HepG2 (cell line): ENCODE measurements around the gene SERP1. TPM values are rescaled to one million over a fixed set of nuclear protein-coding genes. Genes with fewer than 3 reads are reported as not detected.

Source experiments
- CEBPB ChIP-seq: IDR thresholded peaks from 2 replicates; pipeline ENCODE4 v1.6.1; 2011; ENCODE audit warnings: low read depth, low read length, improper control_type of control experiment, borderline replicate concordance
- CHD2 ChIP-seq: IDR thresholded peaks from 2 replicates; pipeline ENCODE4 v1.6.1; 2011; ENCODE audit warnings: low read depth, low read length, improper control_type of control experiment
- FOSL1 ChIP-seq: sonication (generic); formaldehyde crosslinking; IDR thresholded peaks from 2 replicates; pipeline ENCODE4 v1.9.0; 2021; ENCODE audit warnings: missing genetic modification reagents, borderline replicate concordance
- HDAC1 ChIP-seq: sonication (generic); formaldehyde crosslinking; IDR thresholded peaks from 2 replicates; pipeline ENCODE4 v1.5.1; 2020; ENCODE audit warnings: mild to moderate bottlenecking, missing genetic modification reagents
- HNF4G ChIP-seq, 2 experiments: sonication (generic) in 1 of 2; formaldehyde crosslinking in 1 of 2; IDR thresholded peaks; 2 replicates each; pipeline versions ENCODE4 v1.4.0 to v1.6.1; 2011 to 2020; ENCODE audit warnings: borderline replicate concordance in 2 of 2, low read depth in 2 of 2, mild to moderate bottlenecking in 2 of 2, low read length in 1 of 2, missing genetic modification reagents in 1 of 2, moderate library complexity in 1 of 2
- KDM1A ChIP-seq: IDR thresholded peaks from 2 replicates; pipeline ENCODE4 v1.6.1; 2016; ENCODE audit warnings: missing compliant biosample characterization
- KLF11 ChIP-seq: IDR thresholded peaks from 2 replicates; pipeline ENCODE4 v1.6.1; 2016; ENCODE audit warnings: missing compliant biosample characterization
- MAZ ChIP-seq, 2 experiments: sonication (generic) in 1 of 2; formaldehyde crosslinking in 1 of 2; IDR thresholded peaks; 2 replicates each; pipeline versions ENCODE4 v1.5.0 to v1.6.1; 2012 to 2020; ENCODE audit warnings: low read depth in 2 of 2, mild to moderate bottlenecking in 2 of 2, borderline replicate concordance in 1 of 2, improper control_type of control experiment in 1 of 2, low read length in 1 of 2, missing genetic modification reagents in 1 of 2, moderate library complexity in 1 of 2
- MTA1 ChIP-seq: sonication (generic); formaldehyde crosslinking; IDR thresholded peaks from 2 replicates; pipeline ENCODE4 v1.4.0; 2020; ENCODE audit warnings: missing genetic modification reagents, mild to moderate bottlenecking, borderline replicate concordance
- PAX8 ChIP-seq: sonication (generic); formaldehyde crosslinking; IDR thresholded peaks from 2 replicates; pipeline ENCODE4 v1.8.0; 2022; ENCODE audit warnings: mild to moderate bottlenecking, missing genetic modification reagents, borderline replicate concordance
- PLRG1 ChIP-seq: fragments of 450-650 bp; conservative IDR thresholded peaks from 2 replicates; pipeline ENCODE4 v1.6.1; 2016
- SALL2 ChIP-seq: sonication (generic); formaldehyde crosslinking; IDR thresholded peaks from 2 replicates; pipeline ENCODE4 v1.8.1; 2023; ENCODE audit warnings: mild to moderate bottlenecking, missing genetic modification reagents, inconsistent platforms
- SATB2 ChIP-seq: sonication (generic); formaldehyde crosslinking; IDR thresholded peaks from 2 replicates; pipeline ENCODE4 v1.5.0; 2020; ENCODE audit warnings: missing genetic modification reagents
- SMAD1 ChIP-seq: sonication (generic); formaldehyde crosslinking; IDR thresholded peaks from 2 replicates; pipeline ENCODE4 v1.4.0; 2020; ENCODE audit warnings: missing genetic modification reagents, low read depth, mild to moderate bottlenecking, borderline replicate concordance
- SMARCE1 ChIP-seq: fragments of 450-650 bp; IDR thresholded peaks from 2 replicates; pipeline ENCODE4 v1.6.1; 2017; ENCODE audit warnings: borderline replicate concordance
- STAG1 ChIP-seq: sonication (generic); formaldehyde crosslinking; IDR thresholded peaks from 2 replicates; pipeline ENCODE4 v1.4.0; 2020; ENCODE audit warnings: missing genetic modification reagents
- TARDBP ChIP-seq: sonication (generic); formaldehyde crosslinking; IDR thresholded peaks from 2 replicates; pipeline ENCODE4 v1.8.0; 2022; ENCODE audit warnings: mild to moderate bottlenecking, missing genetic modification reagents
- ZKSCAN8 ChIP-seq: IDR thresholded peaks from 2 replicates; pipeline ENCODE4 v1.6.1; 2016; ENCODE audit warnings: borderline replicate concordance, missing genetic modification reagents, missing compliant biosample characterization
- ZNF143 ChIP-seq: sonication (generic); formaldehyde crosslinking; IDR thresholded peaks from 2 replicates; pipeline ENCODE4 v1.4.0; 2020; ENCODE audit warnings: missing genetic modification reagents
- ZNF274 ChIP-seq: sonication (generic); formaldehyde crosslinking; IDR thresholded peaks from 2 replicates; pipeline ENCODE4 v1.5.1; 2020; ENCODE audit warnings: mild to moderate bottlenecking, missing genetic modification reagents
- ZNF337 ChIP-seq: sonication (generic); formaldehyde crosslinking; IDR thresholded peaks from 2 replicates; pipeline ENCODE4 v1.5.1; 2020; ENCODE audit warnings: missing genetic modification reagents, low read depth, mild to moderate bottlenecking, borderline replicate concordance
- ZNF660 ChIP-seq: sonication (generic); formaldehyde crosslinking; IDR thresholded peaks from 2 replicates; pipeline ENCODE4 v1.5.1; 2020; ENCODE audit warnings: mild to moderate bottlenecking, low read depth, missing genetic modification reagents, borderline replicate concordance
- ZNF724P ChIP-seq: sonication (generic); formaldehyde crosslinking; IDR thresholded peaks from 2 replicates; pipeline ENCODE4 v1.8.0; 2022; ENCODE audit warnings: missing genetic modification reagents, borderline replicate concordance
- polyA plus RNA-seq, 8 experiments: library from polyadenylated mRNA; depleted of rRNA in 3 of 8; stranded (reverse) in 7 of 8; unstranded in 1 of 8; fragments of >200 nt; fragmentation: Illumina TruSeq in 4 of 8; extraction: Trizol in 4 of 8; gene quantifications; 2 replicates each; pipeline versions ENCODE4 v1.2.1 to v1.2.3, GENCODE V29; 2011 to 2016; ENCODE audit warnings: low read depth in 4 of 8, missing spikeins in 1 of 8, mixed read lengths in 1 of 8; ENCODE audit not compliant: insufficient read depth in 1 of 8
- total RNA-seq, 5 experiments: library from RNA; depleted of rRNA; stranded (reverse); fragments of >200 nt; fragmentation: Illumina TruSeq; extraction: Trizol; gene quantifications; 2 replicates each; pipeline ENCODE4 v1.2.3, GENCODE V29; 2016; ENCODE audit warnings: low read depth in 1 of 5
- TF ChIP-seq, protein P1 (sequence below): IDR thresholded peaks from 2 replicates; pipeline ENCODE4 v1.6.1; 2016; ENCODE audit warnings: missing compliant biosample characterization, missing genetic modification reagents, borderline replicate concordance
- TF ChIP-seq, protein P2 (sequence below): sonication (generic); formaldehyde crosslinking; IDR thresholded peaks from 2 replicates; pipeline ENCODE4 v1.5.1; 2020; ENCODE audit warnings: missing genetic modification reagents, mild to moderate bottlenecking, borderline replicate concordance
- TF ChIP-seq, protein P3 (sequence below): sonication (generic); formaldehyde crosslinking; IDR thresholded peaks from 2 replicates; pipeline ENCODE4 v1.5.0; 2020; ENCODE audit warnings: missing genetic modification reagents

Gene SERP1
- total and polyA plus RNA-seq, 2 of the 13 experiments (the other 11 are each of a cell fraction or from before 2014, with no cell fraction given), result 61.2 to 95.0 TPM

DNA sequence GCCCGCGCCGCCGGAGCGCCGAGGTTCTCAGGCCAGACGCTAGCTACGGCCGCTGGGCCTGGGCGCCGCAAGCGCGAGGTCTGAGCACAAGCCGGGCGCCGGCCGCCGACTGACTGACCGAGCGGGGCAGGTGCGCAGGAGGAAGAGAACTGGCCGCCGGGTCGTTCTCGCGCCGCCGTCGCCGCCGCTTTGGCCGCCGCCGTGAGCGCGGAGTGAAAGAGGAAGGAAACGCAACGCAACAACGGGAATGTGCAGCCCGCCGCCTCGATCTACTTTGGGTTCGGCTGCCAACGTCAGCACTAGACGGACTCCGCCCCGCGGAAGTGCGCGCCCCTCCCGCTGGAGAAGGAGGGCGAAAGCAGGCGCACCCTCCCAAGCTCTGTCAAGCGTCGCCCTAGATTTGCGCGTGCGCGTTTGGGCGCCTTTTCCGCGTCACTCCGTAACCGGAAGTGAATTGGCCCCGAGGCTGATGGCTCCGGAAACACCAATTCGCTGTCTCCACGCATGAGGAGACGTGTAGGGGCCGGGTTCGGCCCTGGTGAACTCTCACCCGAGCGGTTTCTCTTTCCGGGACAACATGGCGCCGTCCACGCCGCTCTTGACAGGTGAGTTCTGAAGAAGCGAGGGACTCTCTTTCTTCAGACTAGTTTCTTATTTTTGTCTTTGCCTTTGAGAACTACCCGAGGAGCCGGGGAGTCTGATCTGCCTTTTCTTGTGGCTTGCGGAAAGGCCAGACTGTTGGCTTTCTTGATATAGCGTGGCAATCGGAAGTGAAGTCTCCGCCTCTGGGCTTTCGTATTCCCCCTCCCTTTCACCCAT, at the start of gene SERP1, which contains the start of gene EIF2A (continued):
- TF ChIP-seq, protein P1, sequence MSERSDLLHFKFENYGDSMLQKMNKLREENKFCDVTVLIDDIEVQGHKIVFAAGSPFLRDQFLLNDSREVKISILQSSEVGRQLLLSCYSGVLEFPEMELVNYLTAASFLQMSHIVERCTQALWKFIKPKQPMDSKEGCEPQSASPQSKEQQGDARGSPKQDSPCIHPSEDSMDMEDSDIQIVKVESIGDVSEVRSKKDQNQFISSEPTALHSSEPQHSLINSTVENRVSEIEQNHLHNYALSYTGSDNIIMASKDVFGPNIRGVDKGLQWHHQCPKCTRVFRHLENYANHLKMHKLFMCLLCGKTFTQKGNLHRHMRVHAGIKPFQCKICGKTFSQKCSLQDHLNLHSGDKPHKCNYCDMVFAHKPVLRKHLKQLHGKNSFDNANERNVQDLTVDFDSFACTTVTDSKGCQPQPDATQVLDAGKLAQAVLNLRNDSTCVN (CRISPR knock-in tag), result peak; percentile 12; the same call in 1 of the 2 replicates
- TF ChIP-seq, protein P2, sequence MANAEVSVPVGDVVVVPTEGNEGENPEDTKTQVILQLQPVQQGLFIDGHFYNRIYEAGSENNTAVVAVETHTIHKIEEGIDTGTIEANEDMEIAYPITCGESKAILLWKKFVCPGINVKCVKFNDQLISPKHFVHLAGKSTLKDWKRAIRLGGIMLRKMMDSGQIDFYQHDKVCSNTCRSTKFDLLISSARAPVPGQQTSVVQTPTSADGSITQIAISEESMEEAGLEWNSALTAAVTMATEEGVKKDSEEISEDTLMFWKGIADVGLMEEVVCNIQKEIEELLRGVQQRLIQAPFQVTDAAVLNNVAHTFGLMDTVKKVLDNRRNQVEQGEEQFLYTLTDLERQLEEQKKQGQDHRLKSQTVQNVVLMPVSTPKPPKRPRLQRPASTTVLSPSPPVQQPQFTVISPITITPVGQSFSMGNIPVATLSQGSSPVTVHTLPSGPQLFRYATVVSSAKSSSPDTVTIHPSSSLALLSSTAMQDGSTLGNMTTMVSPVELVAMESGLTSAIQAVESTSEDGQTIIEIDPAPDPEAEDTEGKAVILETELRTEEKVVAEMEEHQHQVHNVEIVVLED (CRISPR knock-in tag), result peak; percentile 96
- TF ChIP-seq HDAC1, result peak; percentile 91
- no peak for TF ChIP-seq ZNF660 (CRISPR knock-in tag)
- no peak for TF ChIP-seq CEBPB
- TF ChIP-seq HNF4G (IDR thresholded peaks at IDR 0.05; ENCODE audit: borderline replicate concordance, low read depth, low read length), result 0 out of 2 replicates have a peak, but pooled peaks have one; percentile 7
- no peak for TF ChIP-seq HNF4G (CRISPR knock-in tag; IDR thresholded peaks at IDR 0.05; ENCODE audit: borderline replicate concordance, low read depth)
- TF ChIP-seq PLRG1, result no peak
- no peak for TF ChIP-seq FOSL1 (CRISPR knock-in tag)
- TF ChIP-seq CHD2, result no peak
- TF ChIP-seq ZNF337, result 0 out of 2 replicates have a peak, but pooled peaks have one; percentile 25
- TF ChIP-seq SMAD1 (CRISPR knock-in tag), result peak; percentile 95; the same call in 1 of the 2 replicates
- peak; percentile 79; the same call in 1 of the 2 replicates for TF ChIP-seq PAX8 (CRISPR knock-in tag)
- peak; percentile 64; the same call in 1 of the 2 replicates for TF ChIP-seq TARDBP (CRISPR knock-in tag)
- TF ChIP-seq SATB2 (CRISPR knock-in tag), result no peak
- TF ChIP-seq MAZ (IDR thresholded peaks at IDR 0.05; ENCODE audit: borderline replicate concordance, low read depth, low read length), result peak; percentile 85; the same call in 1 of the 2 replicates
- peak; percentile 95 for TF ChIP-seq MAZ (CRISPR knock-in tag; IDR thresholded peaks at IDR 0.05; ENCODE audit: low read depth)
- TF ChIP-seq SMARCE1, result no peak
- TF ChIP-seq ZNF143 (CRISPR knock-in tag), result peak; percentile 54; the same call in 1 of the 2 replicates
- TF ChIP-seq, protein P3, sequence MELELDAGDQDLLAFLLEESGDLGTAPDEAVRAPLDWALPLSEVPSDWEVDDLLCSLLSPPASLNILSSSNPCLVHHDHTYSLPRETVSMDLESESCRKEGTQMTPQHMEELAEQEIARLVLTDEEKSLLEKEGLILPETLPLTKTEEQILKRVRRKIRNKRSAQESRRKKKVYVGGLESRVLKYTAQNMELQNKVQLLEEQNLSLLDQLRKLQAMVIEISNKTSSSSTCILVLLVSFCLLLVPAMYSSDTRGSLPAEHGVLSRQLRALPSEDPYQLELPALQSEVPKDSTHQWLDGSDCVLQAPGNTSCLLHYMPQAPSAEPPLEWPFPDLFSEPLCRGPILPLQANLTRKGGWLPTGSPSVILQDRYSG, result no peak
- TF ChIP-seq SALL2, result peak; percentile 86
- TF ChIP-seq MTA1 (CRISPR knock-in tag), result no peak
- 0 out of 2 replicates have a peak, but pooled peaks have one; percentile 39 for TF ChIP-seq KLF11 (CRISPR knock-in tag)
- TF ChIP-seq STAG1 (CRISPR knock-in tag), result no peak
- TF ChIP-seq ZNF724P (CRISPR knock-in tag), result no peak; the same call in 1 of the 2 replicates
- no peak; the same call in 1 of the 2 replicates for TF ChIP-seq ZNF274 (CRISPR knock-in tag)
- 0 out of 2 replicates have a peak, but pooled peaks have one; percentile 23 for TF ChIP-seq ZKSCAN8 (CRISPR knock-in tag)
- no peak for TF ChIP-seq KDM1A (CRISPR knock-in tag)
